ENCODE data around the gene NFATC1. TPM values are rescaled to one million over a fixed set of nuclear protein-coding genes. Genes with fewer than 3 reads are reported as not detected.

Gene NFATC1
- total RNA-seq, 4 donors from 2014 or later: 7.1 to 74.7 (median 28.4) TPM

GRCh38 chr18:79448621-79449020, 52.9 kb downstream of the NFATC1 start:
- ATAC-seq: no peak
- no peak for DNase-seq
- TF ChIP-seq POLR2A (IDR thresholded peaks at IDR 0.05) (no peak), CTCF (IDR thresholded peaks at IDR 0.05 in 4 of 5, conservative IDR thresholded peaks at IDR 0.05 in 1 of 5) (no peak)
- Histone ChIP-seq H3K9me3 (no peaks in the 10 kb centered on the region), H3K4me3 (no peak overlapping the region), H3K27ac (no peak overlapping the region), H3K36me3 (peaks cover 0 to 33% of the 10 kb centered on the region in 2 donors), H3K4me1 (peaks cover 15 to 19% of the 10 kb centered on the region in 2 donors), H3K27me3 (no peaks in the 10 kb centered on the region)
- in situ Hi-C loops (cut with MboI; ENCODE audit: low sequenced_read_pairs in 4 of 4): no loop called here
- intact Hi-C loops (cut with DNase I; ENCODE audit: low total_unique reads): no loop called here

GRCh38 chr18:79449551-79450288, 54.0 kb downstream of the NFATC1 start:
- H3K4me3 ChIP-seq: no peak overlapping the region
- in situ Hi-C loops (cut with MboI; ENCODE audit: low sequenced_read_pairs in 4 of 4): no loop called here
- no peak for ATAC-seq
- no peak for TF ChIP-seq POLR2A (IDR thresholded peaks at IDR 0.05)
- no peak overlapping the region for H3K27ac ChIP-seq
- no peaks in the 10 kb centered on the region for H3K27me3 ChIP-seq
- peaks cover 11 to 18% of the 10 kb centered on the region in 2 donors for H3K4me1 ChIP-seq
- intact Hi-C loops (cut with DNase I; ENCODE audit: low total_unique reads): no loop called here
- peaks cover 0 to 42% of the 10 kb centered on the region in 2 donors for H3K36me3 ChIP-seq
- H3K9me3 ChIP-seq: no peaks in the 10 kb centered on the region
- no peak for DNase-seq

- Histone ChIP-seq H3K9me3 (no peaks in the 10 kb centered on the region), H3K4me3 (no peak overlapping the region), H3K4me1 (peaks cover 10 to 11% of the 10 kb centered on the region in 2 donors), H3K27me3 (no peaks in the 10 kb centered on the region), H3K27ac (no peak overlapping the region), H3K36me3 (peaks cover 0 to 46% of the 10 kb centered on the region in 2 donors)
- ATAC-seq (no peak), DNase-seq (no peak)
- TF ChIP-seq POLR2A (IDR thresholded peaks at IDR 0.05): no peak
- in situ Hi-C loops (cut with MboI; ENCODE audit: low sequenced_read_pairs in 4 of 4): no loop called here
- intact Hi-C loops (cut with DNase I; ENCODE audit: low total_unique reads): no loop called here
Observed at GRCh38 chr18:79450289-79451080, 54.8 kb downstream of the NFATC1 start.

GRCh38 chr18:79451237-79452125, 55.8 kb downstream of the NFATC1 start:
- no peak for DNase-seq
- Histone ChIP-seq H3K4me1 (peaks cover 0 to under 1% of the 10 kb centered on the region in 2 donors), H3K27me3 (no peaks in the 10 kb centered on the region), H3K9me3 (no peaks in the 10 kb centered on the region), H3K4me3 (no peak overlapping the region), H3K27ac (no peak overlapping the region), H3K36me3 (peaks cover 0 to 53% of the 10 kb centered on the region in 2 donors)
- in situ Hi-C loops (cut with MboI; ENCODE audit: low sequenced_read_pairs in 4 of 4): no loop called here
- intact Hi-C loops (cut with DNase I; ENCODE audit: low total_unique reads): no loop called here
- ATAC-seq: no peak
- no peak for TF ChIP-seq CTCF (IDR thresholded peaks at IDR 0.05 in 4 of 5, conservative IDR thresholded peaks at IDR 0.05 in 1 of 5)
- no peak for TF ChIP-seq POLR2A (IDR thresholded peaks at IDR 0.05)

GRCh38 chr18:79452190-79452990, 56.7 kb downstream of the NFATC1 start:
- H3K9me3 ChIP-seq: no peaks in the 10 kb centered on the region
- TF ChIP-seq CTCF (IDR thresholded peaks at IDR 0.05 in 4 of 5, conservative IDR thresholded peaks at IDR 0.05 in 1 of 5) (no peak), POLR2A (IDR thresholded peaks at IDR 0.05) (no peak)
- H3K27ac ChIP-seq: no peak overlapping the region
- ATAC-seq (no peak), DNase-seq (no peak)
- no peaks in the 10 kb centered on the region for H3K27me3 ChIP-seq
- H3K4me3 ChIP-seq: no peak overlapping the region
- peaks cover 0 to 53% of the 10 kb centered on the region in 2 donors for H3K36me3 ChIP-seq
- in situ Hi-C loops (cut with MboI; ENCODE audit: low sequenced_read_pairs in 4 of 4): no loop called here
- intact Hi-C loops (cut with DNase I; ENCODE audit: low total_unique reads): no loop called here
- no peaks in the 10 kb centered on the region for H3K4me1 ChIP-seq
